Stimulated activated CD4-positive, alpha-beta T cell treated with anti-CD3 and anti-CD28 coated beads, TNF-alpha, amount 100 ng/mL, for 4 hours (primary cell): ENCODE data around the gene CALU.

ENCODE experiments used
- DNase-seq, 3 experiments: peaks; one replicate each; pipeline ENCODE4 v3.0.0-alpha.2; 2020; ENCODE audit warnings: low read depth in 3 of 3

Gene CALU

DNA sequence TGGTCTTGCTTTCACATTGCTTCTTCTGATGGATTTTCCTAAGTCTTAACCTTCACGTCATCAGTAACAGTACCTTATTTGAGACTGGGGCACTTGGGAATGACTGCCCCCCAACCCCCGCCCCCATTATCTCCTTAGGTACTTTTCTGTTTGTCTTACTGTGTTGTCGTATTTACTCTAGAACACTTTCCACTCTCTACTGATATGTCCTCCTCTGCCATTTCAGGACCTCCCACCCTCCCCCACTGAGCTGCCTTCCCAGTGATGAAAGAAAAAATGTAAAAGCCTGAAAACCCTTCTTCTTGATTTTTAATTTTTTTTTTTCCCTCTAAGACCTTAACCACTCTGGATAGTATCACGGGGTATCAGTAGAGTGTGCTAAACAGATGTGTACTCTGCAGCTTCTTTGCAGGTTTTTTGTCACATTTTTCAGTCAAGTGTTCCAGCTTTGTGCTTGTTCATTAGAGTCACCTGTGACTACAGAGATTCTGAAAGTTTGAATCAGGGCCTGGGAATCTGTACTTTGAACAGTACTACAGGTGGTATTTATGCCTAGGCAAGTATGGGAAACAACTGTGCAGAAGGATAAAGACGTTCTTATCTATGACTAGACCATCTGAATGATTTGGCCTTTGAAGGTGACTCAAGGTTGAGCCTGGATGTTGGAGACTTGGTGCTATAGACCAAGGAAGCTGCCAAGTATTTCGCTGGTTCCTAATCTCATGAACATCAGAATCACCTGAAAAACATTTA is 8.3 kb downstream of the CALU start:
- DNase-seq = no peak

DNA sequence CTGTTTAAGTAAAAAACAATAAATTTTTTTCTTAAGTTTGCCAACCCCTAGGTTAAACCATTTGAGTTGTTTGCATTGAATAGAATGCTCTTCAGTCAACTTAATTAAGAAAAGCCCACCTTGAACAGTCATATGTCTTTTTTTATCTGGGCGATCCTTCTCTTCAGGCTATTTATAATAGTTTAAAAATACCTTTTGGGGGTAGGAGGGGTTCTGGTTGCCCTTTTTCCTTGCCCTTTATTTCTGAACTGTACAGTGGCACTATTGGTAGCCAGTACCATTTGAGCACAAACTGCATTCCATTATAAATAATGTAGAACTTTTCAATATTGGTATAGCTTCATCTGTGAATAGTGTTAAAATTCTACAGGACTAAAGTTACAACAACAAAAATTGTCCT is 13.1 kb downstream of the CALU start:
- no peak for DNase-seq

DNA sequence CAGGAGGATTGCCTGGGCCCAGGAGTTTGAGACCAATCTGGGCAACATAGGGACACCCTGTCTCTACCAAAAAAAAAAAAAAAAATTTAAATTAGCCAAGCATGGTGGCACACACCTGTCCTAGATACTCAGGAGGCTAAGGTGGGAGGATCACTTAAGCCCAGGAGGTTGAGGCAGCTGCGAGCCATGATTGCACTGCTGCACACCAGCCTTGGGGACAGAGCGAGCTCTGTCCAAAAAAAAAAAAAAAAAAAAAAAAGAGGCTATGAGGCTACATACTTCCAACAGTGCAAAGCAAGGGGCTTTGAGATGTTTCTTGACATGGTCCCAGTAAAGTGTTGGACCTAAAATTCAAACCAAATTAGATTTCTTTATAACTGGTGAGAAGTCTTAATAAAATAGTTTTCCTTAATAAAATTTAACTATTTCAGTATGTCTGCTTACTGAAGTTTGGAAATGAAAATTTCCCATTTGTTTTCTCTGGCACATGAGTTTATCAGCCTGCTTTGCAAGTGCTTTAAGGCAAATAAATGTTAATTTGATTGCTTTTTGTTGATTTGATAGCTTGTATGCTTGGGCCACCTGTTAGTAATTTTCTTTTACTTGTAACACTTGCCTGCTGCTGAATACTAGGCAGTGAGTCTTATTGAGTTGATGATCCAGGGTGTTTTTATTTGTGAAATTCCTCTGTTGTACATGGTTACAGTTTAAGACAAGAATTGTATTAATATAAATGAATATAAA is 16.1 kb downstream of the CALU start:
- DNase-seq = no peak

DNA sequence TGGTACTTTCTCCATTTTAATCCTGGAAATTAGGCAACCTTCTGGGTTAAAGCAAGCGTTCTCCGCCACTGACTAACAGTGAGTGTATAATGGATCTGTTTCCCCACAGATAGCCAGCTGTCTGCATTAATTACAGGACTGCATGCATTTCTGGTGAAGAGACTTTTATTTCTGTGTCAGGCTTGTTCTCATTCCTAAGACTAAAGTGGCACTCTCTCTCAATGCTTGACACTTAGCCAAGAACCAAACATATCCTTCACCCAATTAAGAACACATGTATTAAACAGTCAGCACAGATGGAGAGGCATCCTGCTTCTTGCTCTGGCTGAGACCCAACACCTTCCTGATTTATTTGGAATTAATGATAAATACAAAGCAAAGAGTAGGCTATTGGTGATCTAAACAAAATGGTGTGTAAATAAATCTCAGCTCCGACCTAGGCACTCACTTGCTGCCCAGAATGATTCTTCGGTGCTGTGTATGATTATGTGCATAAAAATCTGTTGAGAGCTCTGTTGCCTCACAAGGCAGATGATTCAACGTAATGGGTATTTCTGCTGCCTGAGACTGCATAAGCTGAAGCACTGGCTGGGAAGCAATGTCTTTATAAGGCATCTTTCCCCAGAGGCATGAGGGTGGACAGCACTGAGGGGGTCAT is 16.8 kb downstream of the CALU start:
- no peak for DNase-seq

DNA sequence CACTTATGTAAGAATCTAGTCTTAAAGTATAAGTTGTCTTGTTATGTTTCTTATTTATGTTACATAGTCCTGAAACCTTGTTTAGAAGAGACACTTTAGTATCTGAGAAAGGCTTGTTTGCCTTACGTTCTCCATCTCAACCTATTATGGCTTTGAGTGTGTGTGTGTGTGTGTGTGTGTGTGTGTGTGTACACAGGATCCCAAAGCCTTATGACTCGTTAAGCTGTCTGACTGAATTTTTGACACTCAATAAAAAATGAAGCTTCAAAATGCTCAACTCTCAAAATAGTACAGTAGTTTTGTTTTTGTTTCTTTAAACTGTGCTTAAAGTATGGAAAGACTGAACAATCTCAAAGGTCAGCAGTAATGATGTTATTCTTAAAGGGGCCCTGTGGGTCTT is 18.0 kb downstream of the CALU start:
- no peak for DNase-seq

DNA sequence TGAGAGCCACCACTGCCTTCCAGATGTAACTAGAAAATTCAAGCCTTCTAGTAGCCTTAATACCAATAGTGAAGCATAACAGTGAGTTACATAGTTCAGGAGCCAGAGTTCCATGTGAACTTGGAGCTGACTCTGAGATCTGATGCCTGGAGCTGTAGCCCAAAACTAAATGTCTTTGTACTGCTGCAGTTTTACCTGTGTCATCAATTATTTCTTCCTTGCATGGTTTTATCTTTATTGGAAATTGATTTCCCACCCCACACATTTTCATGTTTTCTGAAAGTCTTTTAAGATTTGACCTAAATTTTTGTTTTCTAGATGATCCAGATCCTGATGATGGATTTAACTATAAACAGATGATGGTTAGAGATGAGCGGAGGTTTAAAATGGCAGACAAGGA is 19.4 kb downstream of the CALU start:
- no peak for DNase-seq

DNA sequence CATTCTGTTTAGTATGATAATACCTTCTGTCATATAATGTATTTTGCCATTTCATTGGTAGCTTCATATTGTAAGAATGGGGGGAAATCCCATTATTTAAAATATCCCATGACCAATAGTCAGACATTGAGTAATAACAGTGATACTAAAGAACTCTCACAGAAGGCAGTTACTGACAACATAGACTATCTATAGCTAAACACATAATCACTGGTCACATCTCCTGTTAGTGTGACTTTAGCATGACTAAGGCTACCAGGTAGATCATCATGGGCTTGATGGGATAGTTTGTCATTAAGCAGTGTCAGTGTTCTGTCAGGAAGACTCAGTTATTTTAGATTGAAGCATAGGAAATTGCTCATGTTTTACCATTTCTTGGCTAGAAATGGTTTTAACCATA is 20.1 kb downstream of the CALU start:
- no peak for DNase-seq

DNA sequence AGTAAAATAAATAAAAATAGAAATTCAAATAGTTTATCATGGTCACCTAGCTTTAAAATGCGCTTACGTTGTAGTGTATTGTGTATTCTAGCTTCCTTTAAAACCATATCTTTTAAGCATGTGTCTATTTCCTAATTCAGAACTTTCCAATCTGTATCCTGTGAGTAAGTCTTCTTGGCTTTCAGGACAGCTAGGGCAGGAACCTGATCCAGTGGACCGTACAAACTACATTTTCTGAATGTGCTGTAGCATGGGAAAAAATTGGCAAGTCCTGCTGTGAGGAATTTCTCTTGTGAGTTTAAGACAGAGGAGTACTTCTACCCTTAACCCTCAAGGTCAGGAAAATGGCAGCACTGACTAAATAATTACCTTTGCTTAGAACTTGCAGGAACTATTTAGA is 24.4 kb downstream of the CALU start:
- no peak for DNase-seq

DNA sequence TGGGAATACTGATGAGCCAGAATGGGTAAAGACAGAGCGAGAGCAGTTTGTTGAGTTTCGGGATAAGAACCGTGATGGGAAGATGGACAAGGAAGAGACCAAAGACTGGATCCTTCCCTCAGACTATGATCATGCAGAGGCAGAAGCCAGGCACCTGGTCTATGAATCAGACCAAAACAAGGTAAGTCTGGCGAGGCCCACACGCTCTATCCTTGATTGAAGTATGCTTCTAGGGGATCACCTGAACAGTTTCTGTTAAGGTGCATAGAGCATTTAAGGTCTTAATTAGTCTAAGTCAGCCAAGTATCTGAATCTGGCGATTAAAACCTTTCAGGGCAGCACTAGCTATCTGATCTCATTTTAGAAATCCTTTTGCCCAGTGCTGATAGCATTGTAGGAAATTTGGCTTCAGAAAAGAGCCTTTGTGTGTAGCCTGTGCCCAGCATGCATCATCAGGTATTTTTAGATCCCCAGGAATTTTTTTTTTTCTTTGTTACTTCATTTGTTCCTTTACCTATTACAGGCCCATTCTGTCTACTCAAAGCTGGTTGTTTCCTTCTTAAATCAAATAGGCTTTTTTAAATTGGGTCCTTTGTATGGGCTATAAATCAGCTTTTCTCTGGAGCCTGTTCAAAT is 28.4 kb downstream of the CALU start:
- DNase-seq = no peak

DNA sequence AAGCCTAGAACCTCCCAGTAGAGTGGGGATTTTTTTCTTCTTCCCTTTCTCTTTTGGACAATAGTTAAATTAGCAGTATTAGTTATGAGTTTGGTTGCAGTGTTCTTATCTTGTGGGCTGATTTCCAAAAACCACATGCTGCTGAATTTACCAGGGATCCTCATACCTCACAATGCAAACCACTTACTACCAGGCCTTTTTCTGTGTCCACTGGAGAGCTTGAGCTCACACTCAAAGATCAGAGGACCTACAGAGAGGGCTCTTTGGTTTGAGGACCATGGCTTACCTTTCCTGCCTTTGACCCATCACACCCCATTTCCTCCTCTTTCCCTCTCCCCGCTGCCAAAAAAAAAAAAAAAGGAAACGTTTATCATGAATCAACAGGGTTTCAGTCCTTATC is 31.1 kb downstream of the CALU start:
- DNase-seq = no peak

DNA sequence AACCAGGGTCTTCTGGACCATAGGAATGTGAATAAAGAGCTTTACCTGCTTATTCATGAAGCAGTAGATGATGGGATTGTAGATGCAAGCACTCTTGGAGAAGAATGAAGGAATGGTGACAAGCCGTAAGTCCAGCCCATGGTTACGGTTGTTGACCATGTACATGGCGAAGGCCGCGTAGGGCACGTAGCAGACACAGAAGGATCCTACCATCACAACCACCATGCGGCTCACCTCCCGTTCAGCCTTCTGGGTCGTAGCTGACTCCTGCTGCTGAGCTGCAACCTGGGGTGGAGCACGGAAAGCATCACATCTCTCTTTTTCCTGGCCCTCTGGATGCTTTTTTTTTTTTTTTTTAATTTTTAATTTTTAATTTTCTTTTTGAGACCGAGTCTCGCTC is 34.4 kb downstream of the CALU start:
- no peak for DNase-seq

DNA sequence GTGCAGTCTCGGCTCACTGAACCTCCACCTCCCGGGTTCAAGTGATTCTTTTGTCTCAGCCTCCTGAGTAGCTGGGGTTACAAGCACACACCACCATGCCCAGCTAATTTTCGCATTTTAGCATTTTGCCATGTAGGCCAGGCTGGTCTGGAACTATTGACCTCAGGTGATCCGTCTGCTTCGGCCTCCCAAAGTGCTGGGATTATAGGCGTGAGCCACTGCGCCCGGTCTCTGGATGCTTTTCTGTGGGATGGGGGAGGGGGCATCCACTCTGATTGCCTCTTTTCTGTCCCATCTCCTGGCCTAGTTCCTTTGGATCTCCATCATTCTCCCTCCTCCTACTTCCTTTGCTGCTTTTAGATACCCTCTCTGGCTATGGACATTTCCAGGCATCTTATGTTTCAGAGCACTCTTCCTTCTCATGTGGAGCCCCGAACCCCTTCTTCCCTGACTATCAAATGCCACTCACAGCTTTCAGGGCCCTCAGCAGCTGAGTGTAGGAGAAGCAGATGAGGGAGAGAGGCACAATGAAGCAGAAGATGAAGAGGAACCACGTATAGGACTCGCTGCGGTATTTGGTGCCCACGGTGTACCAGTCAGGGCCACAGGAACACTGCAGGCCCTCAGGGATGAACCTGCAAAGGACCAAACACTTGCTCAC is 35.0 kb downstream of the CALU start:
- no peak for DNase-seq

DNA sequence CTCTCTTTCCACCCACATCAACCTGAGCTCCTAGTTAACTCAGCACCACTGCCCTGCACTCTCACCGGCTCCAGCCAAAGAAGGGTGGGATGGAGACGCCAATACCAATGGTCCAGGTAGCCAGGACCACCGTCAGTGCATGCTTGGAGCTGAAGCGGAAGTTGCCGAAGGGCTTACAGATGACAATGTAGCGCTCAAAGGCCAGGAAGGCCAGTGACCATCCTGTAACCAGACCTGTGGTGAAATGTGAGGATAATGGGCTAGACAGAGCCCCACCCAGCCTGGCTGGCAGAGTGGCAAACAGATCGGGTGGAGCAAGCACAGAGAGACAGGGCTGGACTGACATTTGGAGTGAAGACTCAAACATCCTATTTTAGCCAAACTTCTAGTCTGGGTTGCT is 35.8 kb downstream of the CALU start:
- no peak for DNase-seq

DNA sequence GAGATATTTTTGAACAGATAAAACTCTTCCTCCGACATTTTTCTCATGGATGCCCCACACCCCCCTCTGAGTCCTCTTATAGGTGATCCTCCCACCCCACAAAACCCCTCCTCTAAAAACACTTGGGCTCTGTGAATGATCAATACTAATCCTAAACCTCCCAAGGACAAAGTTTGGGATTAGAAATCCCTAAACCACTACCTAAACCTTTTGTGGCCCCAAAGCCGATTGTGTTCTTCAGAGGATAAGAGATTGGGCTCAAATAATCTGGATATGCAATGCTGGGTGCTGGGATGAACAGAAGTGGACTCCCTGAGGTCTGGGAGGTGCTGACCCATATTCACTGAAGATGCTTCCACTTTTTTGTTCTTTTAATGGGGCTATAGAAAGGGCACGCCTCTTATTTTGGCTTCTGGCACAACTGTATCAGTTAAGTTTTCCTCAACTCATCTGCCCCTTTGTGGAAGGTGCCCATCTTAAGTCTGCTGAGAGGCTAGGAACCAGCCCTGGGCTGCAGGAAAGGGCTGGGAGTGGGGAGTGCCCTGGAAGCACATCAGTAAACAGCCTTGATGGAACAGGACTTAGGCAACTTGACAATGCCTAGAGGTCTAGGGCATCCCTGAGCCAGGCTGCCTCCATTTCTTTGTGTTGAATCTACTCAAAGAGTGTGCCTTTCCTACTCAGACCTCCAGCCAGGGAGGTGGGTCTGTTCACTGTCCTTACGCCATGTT is 36.8 kb downstream of the CALU start, which contains the start of gene OPN1SW:
Gene OPN1SW (minus strand): TSS at position 51 of the 731 bp plus-strand sequence. CDS start 13 bp downstream, at position 38.
- no peak for DNase-seq

DNA sequence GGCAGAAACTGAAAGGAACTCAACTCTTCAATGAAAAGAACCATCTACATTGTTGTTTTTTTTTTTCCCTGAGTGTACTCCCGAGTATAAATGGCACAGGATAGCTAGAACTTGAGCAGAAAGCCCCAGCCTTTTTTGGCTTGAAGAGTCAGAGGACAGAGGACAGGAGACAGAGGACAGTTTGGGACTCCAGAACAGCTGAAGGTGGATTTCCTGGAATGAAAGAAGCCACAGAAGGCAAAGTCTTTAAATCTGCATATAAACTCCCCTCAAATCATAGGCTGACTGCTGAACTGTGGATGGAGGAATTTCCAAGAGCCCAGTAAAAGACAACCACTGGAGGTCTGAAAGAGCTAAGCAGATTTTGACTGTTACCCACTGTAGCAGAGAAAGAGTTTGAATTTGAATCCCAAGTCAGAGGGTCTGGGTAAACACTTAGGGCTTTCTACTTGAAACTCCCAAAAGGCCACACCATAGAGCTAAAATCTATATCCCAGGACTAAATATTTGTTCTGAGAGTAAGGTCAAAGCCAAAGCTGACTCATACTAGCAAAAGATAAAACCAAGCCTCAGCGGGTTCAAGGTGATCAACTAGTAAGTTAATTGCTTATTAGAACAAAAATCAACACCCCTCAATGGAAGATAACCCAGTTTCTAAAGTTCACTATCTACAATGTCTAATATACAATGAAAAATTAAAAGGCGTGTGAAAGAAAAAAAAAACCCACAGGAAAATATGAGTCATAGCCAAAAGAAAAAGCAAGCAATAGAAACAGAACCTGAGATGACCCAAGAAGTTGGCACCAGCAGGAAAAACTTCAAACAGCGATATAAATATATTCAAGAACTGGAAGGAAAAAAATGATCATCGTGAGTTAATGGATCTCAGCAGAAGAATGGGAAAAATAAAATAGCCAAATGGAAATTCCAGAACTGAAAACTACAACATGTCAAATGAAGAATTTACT is 38.3 kb downstream of the CALU start:
- DNase-seq = no peak

DNA sequence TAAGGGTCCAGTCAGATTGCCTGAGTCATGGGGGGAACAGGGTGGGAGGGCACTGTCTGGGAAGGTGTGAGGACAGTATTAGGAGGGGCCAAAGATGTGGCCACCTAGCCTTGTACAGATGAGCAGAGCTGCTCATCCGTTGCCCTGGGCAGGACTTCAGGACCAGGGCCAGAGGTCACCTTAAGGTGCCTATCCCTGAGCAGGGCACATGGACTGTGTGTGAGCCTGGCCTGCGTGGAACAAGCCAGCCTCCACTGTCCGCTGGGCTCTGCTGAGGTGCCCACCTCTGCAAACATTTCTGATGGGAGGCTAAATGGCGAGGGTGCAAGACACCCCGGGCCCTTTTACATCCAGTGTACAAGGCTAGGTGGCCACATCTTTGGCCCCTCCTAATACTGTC is 39.8 kb downstream of the CALU start:
- DNase-seq = no peak

DNA sequence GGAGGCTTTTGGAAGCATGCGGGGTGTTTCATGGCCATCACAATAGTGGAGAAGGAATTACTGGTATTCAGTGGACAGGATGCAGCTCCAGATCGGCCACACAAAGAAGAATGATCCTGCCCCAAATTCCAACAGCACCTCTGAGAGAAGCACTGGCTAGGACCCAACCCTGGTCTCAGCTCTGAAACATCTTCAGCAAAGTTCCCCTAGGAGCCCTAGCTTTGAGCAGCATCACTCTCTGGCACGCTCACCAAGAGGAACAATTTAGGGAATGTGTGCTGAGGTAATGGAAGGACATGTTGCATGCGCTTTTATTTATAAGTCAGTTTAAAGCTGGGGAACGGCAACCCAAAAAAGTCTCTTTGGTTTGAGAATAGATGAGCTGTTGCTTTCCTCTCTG is 42.0 kb downstream of the CALU start:
- no peak for DNase-seq

DNA sequence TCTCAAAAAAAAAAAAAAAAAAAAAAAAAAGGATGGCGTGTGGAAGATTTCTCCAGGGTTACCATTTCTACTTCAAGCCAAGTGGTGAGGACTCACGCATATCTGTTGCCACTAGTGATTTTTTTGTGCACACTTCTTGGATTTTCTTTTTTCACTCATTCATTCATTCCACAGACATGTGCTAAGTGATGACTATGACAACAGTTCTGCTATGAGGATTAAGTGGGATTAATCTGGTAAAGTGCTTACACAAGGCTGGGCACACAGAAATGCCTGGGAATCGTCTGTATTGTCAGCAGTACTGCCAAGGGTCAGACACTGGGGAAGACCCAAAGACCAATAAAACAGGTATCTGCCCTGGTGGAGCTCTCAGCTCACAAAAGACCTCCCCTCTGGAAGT is 42.7 kb downstream of the CALU start:
- DNase-seq = no peak

DNA sequence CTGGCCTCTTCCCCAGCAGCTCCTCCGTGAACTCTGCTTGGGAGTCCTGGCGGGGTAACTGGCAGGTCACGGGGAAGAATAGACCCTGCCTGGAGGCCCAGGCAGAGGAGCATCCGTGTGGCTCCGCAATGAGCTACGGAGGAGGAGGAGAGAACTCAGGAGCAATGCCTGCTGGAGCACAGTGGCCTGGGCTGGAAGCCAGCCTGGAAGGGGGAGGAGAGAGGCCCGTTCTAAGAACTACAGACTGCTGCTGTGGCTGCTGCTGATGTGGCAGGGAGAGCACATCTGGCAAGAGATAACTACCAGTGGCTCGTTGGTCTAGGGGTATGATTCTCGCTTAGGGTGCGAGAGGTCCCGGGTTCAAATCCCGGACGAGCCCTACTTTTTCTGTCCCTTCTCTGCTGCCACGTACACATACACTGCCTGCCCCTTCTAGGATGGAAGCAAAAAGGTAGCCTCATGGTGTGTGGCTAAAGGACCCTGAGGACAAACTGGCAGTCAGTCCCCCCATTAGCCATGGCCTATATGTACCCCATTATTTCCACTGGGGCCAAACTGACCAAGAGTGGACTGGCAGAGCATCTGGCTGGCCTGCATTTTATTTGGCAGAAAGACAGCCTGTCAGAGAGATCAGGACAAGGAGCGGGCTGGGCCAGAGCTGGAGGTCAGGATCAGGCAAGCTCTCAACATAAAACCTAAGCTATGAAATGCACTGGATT is 44.1 kb downstream of the CALU start:
- no peak for DNase-seq
